ENCODE results near the gene SMURF2. TPM values are rescaled to one million over a fixed set of nuclear protein-coding genes. Genes with fewer than 3 reads are reported as not detected.

The SMURF2 gene
- total and polyA plus RNA-seq, 9 of the 15 experiments (the other 6 are each of a cell fraction or from before 2014, with no cell fraction given), result 3.8 to 22.0 (median 14.8) TPM

DNA sequence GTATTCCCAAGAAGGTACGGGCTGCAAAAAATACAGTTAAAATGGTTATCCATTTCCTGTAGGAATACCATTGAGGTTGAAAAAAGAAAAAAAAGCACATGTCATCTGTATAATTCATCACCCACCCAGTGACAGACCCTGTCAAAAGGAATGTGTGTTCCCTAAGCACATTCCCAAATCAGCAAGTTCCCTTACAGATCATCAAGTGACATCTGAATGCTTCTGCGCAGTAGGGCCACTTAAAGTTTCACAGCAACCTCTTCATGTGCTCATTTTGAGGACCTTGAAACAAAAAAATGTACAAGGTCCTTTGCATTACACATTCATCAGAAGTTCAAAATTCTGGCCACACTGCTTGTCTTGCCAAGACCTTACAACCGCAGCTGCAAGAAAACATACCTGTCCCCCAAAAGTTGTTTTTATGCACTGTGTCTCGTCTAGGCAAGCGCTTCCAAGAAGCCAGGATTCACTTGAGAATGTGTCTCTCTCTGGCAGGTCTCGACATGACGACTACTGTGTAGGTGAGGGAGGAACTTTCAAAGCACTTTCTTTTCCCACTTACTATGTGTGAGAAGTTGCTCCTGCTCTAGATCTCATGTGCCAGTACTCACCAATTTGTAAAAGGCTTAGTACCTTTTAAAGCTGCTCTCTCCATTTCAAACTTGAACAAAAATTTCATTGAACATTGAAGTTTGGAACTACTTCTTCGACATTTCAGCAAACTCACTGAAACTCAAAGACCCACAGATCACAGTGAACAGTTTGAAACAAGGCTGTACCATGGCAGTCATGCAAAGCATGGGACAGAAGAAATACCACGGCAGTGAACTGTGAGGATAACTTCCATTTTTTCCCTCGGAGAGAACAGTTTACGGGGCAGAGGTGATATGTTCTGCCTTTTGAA is 161.0 kb downstream of the SMURF2 start (continued):
- TF ChIP-seq ZNF224 (CRISPR knock-in tag; IDR thresholded peaks at IDR 0.05) (no peak), SIX5 (IDR thresholded peaks at IDR 0.05; ENCODE audit: borderline replicate concordance in 1 of 2, insufficient read depth in 1 of 2, low read depth in 1 of 2, low read length in 2 of 2) (no peak), MYC (IDR thresholded peaks at IDR 0.05; ENCODE audit: low read depth, low read length) (no peak), MYC (CRISPR knock-in tag; IDR thresholded peaks at IDR 0.05; ENCODE audit: borderline replicate concordance, low read depth) (no peak), CC2D1A (IDR thresholded peaks at IDR 0.05) (no peak), WHSC1 (IDR thresholded peaks at IDR 0.05; ENCODE audit: low read length) (no peak), HEY1 (CRISPR knock-in tag; IDR thresholded peaks at IDR 0.05; ENCODE audit: borderline replicate concordance) (no peak), ZSCAN29 (IDR thresholded peaks at IDR 0.05) (no peak), COPS2 (conservative IDR thresholded peaks at IDR 0.05) (no peak), NR1H2 (CRISPR knock-in tag; IDR thresholded peaks at IDR 0.05) (no peak), SETDB1 (IDR thresholded peaks at IDR 0.05; ENCODE audit: low read length) (no peak)
- TF ChIP-seq, protein P1, sequence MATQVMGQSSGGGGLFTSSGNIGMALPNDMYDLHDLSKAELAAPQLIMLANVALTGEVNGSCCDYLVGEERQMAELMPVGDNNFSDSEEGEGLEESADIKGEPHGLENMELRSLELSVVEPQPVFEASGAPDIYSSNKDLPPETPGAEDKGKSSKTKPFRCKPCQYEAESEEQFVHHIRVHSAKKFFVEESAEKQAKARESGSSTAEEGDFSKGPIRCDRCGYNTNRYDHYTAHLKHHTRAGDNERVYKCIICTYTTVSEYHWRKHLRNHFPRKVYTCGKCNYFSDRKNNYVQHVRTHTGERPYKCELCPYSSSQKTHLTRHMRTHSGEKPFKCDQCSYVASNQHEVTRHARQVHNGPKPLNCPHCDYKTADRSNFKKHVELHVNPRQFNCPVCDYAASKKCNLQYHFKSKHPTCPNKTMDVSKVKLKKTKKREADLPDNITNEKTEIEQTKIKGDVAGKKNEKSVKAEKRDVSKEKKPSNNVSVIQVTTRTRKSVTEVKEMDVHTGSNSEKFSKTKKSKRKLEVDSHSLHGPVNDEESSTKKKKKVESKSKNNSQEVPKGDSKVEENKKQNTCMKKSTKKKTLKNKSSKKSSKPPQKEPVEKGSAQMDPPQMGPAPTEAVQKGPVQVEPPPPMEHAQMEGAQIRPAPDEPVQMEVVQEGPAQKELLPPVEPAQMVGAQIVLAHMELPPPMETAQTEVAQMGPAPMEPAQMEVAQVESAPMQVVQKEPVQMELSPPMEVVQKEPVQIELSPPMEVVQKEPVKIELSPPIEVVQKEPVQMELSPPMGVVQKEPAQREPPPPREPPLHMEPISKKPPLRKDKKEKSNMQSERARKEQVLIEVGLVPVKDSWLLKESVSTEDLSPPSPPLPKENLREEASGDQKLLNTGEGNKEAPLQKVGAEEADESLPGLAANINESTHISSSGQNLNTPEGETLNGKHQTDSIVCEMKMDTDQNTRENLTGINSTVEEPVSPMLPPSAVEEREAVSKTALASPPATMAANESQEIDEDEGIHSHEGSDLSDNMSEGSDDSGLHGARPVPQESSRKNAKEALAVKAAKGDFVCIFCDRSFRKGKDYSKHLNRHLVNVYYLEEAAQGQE (IDR thresholded peaks at IDR 0.05; ENCODE audit: borderline replicate concordance), result no peak
- TF ChIP-seq, protein P1 (CRISPR knock-in tag; IDR thresholded peaks at IDR 0.05; ENCODE audit: low read depth), result no peak
- TF ChIP-seq, protein P2, sequence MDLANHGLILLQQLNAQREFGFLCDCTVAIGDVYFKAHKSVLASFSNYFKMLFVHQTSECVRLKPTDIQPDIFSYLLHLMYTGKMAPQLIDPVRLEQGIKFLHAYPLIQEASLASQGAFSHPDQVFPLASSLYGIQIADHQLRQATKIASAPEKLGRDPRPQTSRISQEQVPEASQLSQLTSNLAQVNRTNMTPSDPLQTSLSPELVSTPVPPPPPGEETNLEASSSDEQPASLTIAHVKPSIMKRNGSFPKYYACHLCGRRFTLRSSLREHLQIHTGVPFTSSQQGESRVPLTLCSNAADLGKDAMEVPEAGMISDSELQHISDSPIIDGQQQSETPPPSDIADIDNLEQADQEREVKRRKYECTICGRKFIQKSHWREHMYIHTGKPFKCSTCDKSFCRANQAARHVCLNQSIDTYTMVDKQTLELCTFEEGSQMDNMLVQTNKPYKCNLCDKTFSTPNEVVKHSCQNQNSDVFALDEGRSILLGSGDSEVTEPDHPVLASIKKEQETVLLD (IDR thresholded peaks at IDR 0.05), result no peak
- TF ChIP-seq, protein P3, sequence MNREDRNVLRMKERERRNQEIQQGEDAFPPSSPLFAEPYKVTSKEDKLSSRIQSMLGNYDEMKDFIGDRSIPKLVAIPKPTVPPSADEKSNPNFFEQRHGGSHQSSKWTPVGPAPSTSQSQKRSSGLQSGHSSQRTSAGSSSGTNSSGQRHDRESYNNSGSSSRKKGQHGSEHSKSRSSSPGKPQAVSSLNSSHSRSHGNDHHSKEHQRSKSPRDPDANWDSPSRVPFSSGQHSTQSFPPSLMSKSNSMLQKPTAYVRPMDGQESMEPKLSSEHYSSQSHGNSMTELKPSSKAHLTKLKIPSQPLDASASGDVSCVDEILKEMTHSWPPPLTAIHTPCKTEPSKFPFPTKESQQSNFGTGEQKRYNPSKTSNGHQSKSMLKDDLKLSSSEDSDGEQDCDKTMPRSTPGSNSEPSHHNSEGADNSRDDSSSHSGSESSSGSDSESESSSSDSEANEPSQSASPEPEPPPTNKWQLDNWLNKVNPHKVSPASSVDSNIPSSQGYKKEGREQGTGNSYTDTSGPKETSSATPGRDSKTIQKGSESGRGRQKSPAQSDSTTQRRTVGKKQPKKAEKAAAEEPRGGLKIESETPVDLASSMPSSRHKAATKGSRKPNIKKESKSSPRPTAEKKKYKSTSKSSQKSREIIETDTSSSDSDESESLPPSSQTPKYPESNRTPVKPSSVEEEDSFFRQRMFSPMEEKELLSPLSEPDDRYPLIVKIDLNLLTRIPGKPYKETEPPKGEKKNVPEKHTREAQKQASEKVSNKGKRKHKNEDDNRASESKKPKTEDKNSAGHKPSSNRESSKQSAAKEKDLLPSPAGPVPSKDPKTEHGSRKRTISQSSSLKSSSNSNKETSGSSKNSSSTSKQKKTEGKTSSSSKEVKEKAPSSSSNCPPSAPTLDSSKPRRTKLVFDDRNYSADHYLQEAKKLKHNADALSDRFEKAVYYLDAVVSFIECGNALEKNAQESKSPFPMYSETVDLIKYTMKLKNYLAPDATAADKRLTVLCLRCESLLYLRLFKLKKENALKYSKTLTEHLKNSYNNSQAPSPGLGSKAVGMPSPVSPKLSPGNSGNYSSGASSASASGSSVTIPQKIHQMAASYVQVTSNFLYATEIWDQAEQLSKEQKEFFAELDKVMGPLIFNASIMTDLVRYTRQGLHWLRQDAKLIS (CRISPR knock-in tag; IDR thresholded peaks at IDR 0.05), result peak; percentile 71; the same call in 1 of the 2 replicates

Data from K562 (cell line).